ENCODE results near the gene TENM4.

DNA sequence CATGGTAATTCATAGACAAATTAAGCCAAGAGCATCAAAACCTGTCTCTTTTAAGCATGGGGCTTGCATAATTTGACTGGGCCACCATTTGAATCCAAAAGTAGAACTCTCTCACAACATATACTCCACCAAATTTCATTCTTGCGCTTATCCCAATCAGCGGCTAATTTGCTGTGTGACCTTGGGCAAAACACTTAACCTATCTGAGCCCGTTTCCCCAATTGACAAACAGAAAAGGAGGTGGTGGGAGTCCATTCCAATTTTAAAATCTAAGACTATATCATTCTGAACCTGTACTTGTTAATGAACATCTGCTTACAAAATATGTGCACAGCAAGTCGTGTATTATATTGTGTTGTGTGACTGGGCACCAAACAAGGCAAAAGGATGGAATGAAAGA lies 528.1 kb downstream of the TENM4 start:
- TF ChIP-seq, protein P1, sequence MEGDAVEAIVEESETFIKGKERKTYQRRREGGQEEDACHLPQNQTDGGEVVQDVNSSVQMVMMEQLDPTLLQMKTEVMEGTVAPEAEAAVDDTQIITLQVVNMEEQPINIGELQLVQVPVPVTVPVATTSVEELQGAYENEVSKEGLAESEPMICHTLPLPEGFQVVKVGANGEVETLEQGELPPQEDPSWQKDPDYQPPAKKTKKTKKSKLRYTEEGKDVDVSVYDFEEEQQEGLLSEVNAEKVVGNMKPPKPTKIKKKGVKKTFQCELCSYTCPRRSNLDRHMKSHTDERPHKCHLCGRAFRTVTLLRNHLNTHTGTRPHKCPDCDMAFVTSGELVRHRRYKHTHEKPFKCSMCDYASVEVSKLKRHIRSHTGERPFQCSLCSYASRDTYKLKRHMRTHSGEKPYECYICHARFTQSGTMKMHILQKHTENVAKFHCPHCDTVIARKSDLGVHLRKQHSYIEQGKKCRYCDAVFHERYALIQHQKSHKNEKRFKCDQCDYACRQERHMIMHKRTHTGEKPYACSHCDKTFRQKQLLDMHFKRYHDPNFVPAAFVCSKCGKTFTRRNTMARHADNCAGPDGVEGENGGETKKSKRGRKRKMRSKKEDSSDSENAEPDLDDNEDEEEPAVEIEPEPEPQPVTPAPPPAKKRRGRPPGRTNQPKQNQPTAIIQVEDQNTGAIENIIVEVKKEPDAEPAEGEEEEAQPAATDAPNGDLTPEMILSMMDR (IDR thresholded peaks at IDR 0.05): no peak
- TF ChIP-seq POLR2A (IDR thresholded peaks at IDR 0.05): no peak
